ENCODE measurements around the gene USP31.

Gene USP31

GRCh38 chr16:23059433-23059832 is 89.8 kb downstream of the USP31 start:
- no peak for DNase-seq (ENCODE audit: low spot score)

- DNase-seq (ENCODE audit: low spot score) = no peak
Measured at GRCh38 chr16:23058576-23058975, 90.7 kb downstream of the USP31 start.

GRCh38 chr16:23057013-23057596 is 92.1 kb downstream of the USP31 start:
- DNase-seq (ENCODE audit: low spot score) = no peak

GRCh38 chr16:23055481-23055880 is 93.8 kb downstream of the USP31 start:
- no peak for DNase-seq (ENCODE audit: low spot score)

- no peak for DNase-seq (ENCODE audit: low spot score)
Measured at GRCh38 chr16:23052908-23053580, 96.2 kb downstream of the USP31 start.

GRCh38 chr16:23052221-23052620 is 97.0 kb downstream of the USP31 start:
- DNase-seq (ENCODE audit: low spot score) = no peak

GRCh38 chr16:23051587-23051986 is 97.7 kb downstream of the USP31 start:
- no peak for DNase-seq (ENCODE audit: low spot score)

GRCh38 chr16:23048164-23048563 is 101.1 kb downstream of the USP31 start:
- no peak for DNase-seq (ENCODE audit: low spot score)

GRCh38 chr16:23045025-23045424 is 104.2 kb downstream of the USP31 start:
- no peak for DNase-seq (ENCODE audit: low spot score)

- no peak for DNase-seq (ENCODE audit: low spot score)
Measured at GRCh38 chr16:23040246-23040645, 109.0 kb downstream of the USP31 start.

GRCh38 chr16:23039118-23039517 is 110.1 kb downstream of the USP31 start:
- DNase-seq (ENCODE audit: low spot score) = no peak

- no peak for DNase-seq (ENCODE audit: low spot score)
Measured at GRCh38 chr16:23035240-23035639, 114.0 kb downstream of the USP31 start.

- DNase-seq (ENCODE audit: low spot score) = no peak
Measured at GRCh38 chr16:23031508-23032098, 117.6 kb downstream of the USP31 start.

GRCh38 chr16:23029733-23030420 is 119.4 kb downstream of the USP31 start:
- DNase-seq (ENCODE audit: low spot score) = no peak

- no peak for DNase-seq (ENCODE audit: low spot score)
Measured at GRCh38 chr16:23027386-23027785, 121.9 kb downstream of the USP31 start.

GRCh38 chr16:23026784-23027362 is 122.4 kb downstream of the USP31 start:
- no peak for DNase-seq (ENCODE audit: low spot score)

GRCh38 chr16:23025692-23026307 is 123.5 kb downstream of the USP31 start:
- DNase-seq (ENCODE audit: low spot score) = no peak

GRCh38 chr16:23024044-23024443 is 125.2 kb downstream of the USP31 start:
- DNase-seq (ENCODE audit: low spot score) = no peak

- no peak for DNase-seq (ENCODE audit: low spot score)
Measured at GRCh38 chr16:23020084-23020483, 129.2 kb downstream of the USP31 start.

- no peak for DNase-seq (ENCODE audit: low spot score)
Measured at GRCh38 chr16:23016368-23016767, 132.9 kb downstream of the USP31 start.

- no peak for DNase-seq (ENCODE audit: low spot score)
Measured at GRCh38 chr16:23015580-23015979, 133.7 kb downstream of the USP31 start.

- no peak for DNase-seq (ENCODE audit: low spot score)
Measured at GRCh38 chr16:23014592-23014991, 134.7 kb downstream of the USP31 start.
